HepG2 (cell line): ENCODE measurements around the gene HPRT1. TPM values are rescaled to one million over a fixed set of nuclear protein-coding genes. Genes with fewer than 3 reads are reported as not detected.

Experiments used
- AFF4 ChIP-seq: sonication (generic); formaldehyde crosslinking; IDR thresholded peaks from 2 replicates; pipeline ENCODE4 v1.4.0; 2020; ENCODE audit warnings: missing genetic modification reagents
- ARID4A ChIP-seq: sonication (generic); formaldehyde crosslinking; IDR thresholded peaks from 2 replicates; pipeline ENCODE4 v1.5.0; 2020; ENCODE audit warnings: mild to moderate bottlenecking, missing genetic modification reagents, borderline replicate concordance
- CERS6 ChIP-seq: sonication (generic); formaldehyde crosslinking; IDR thresholded peaks from 2 replicates; pipeline ENCODE4 v1.5.0; 2020; ENCODE audit warnings: missing genetic modification reagents
- CREM ChIP-seq, 2 experiments: sonication (generic) in 1 of 2; formaldehyde crosslinking in 1 of 2; IDR thresholded peaks; 2 replicates each; pipeline versions ENCODE4 v1.4.0 to v1.6.1; 2016 to 2020; ENCODE audit warnings: antibody characterized with exemption in 1 of 2, mild to moderate bottlenecking in 1 of 2, missing genetic modification reagents in 1 of 2
- DBP ChIP-seq: sonication (generic); formaldehyde crosslinking; IDR thresholded peaks from 2 replicates; pipeline ENCODE4 v1.4.0; 2020; ENCODE audit warnings: missing genetic modification reagents; ENCODE audit errors: not compliant biosample characterization
- ELF3 ChIP-seq: IDR thresholded peaks from 2 replicates; pipeline ENCODE4 v1.6.1; 2016; ENCODE audit warnings: missing genetic modification reagents, missing compliant biosample characterization
- IRF1 ChIP-seq: sonication (generic); formaldehyde crosslinking; IDR thresholded peaks from 2 replicates; pipeline ENCODE4 v1.4.0; 2020; ENCODE audit warnings: low read depth, mild to moderate bottlenecking, missing genetic modification reagents
- JUNB ChIP-seq: sonication (generic); formaldehyde crosslinking; IDR thresholded peaks from 2 replicates; pipeline ENCODE4 v1.8.0; 2022; ENCODE audit warnings: missing genetic modification reagents, mild to moderate bottlenecking, borderline replicate concordance
- MEIS1 ChIP-seq: sonication (generic); formaldehyde crosslinking; IDR thresholded peaks from 2 replicates; pipeline ENCODE4 v1.9.0; 2021; ENCODE audit warnings: mild to moderate bottlenecking, missing genetic modification reagents, moderate library complexity, borderline replicate concordance
- MLLT10 ChIP-seq: sonication (generic); formaldehyde crosslinking; IDR thresholded peaks from 2 replicates; pipeline ENCODE4 v1.4.0; 2020; ENCODE audit warnings: missing genetic modification reagents
- RNF2 ChIP-seq: fragments of 450-650 bp; conservative IDR thresholded peaks from 2 replicates; pipeline ENCODE4 v1.6.1; 2016; ENCODE audit warnings: low read depth
- TOPORS ChIP-seq: sonication (generic); formaldehyde crosslinking; IDR thresholded peaks from 2 replicates; pipeline ENCODE4 v1.8.0; 2023; ENCODE audit warnings: mild to moderate bottlenecking, missing genetic modification reagents
- ZFY ChIP-seq: sonication (generic); formaldehyde crosslinking; IDR thresholded peaks from 2 replicates; pipeline ENCODE4 v1.4.0; 2020; ENCODE audit warnings: missing genetic modification reagents
- ZNF547 ChIP-seq: sonication (generic); formaldehyde crosslinking; IDR thresholded peaks from 2 replicates; pipeline ENCODE4 v1.5.1; 2020; ENCODE audit warnings: mild to moderate bottlenecking, missing genetic modification reagents
- ZSCAN5A ChIP-seq: sonication (generic); formaldehyde crosslinking; IDR thresholded peaks from 2 replicates; pipeline ENCODE4 v1.8.0; 2022; ENCODE audit warnings: mild to moderate bottlenecking, missing genetic modification reagents, borderline replicate concordance
- polyA plus RNA-seq, 8 experiments: library from polyadenylated mRNA; depleted of rRNA in 3 of 8; stranded (reverse) in 7 of 8; unstranded in 1 of 8; fragments of >200 nt; fragmentation: Illumina TruSeq in 4 of 8; extraction: Trizol in 4 of 8; gene quantifications; 2 replicates each; pipeline versions ENCODE4 v1.2.1 to v1.2.3, GENCODE V29; 2011 to 2016; ENCODE audit warnings: low read depth in 4 of 8, missing spikeins in 1 of 8, mixed read lengths in 1 of 8; ENCODE audit not compliant: insufficient read depth in 1 of 8
- total RNA-seq, 5 experiments: library from RNA; depleted of rRNA; stranded (reverse); fragments of >200 nt; fragmentation: Illumina TruSeq; extraction: Trizol; gene quantifications; 2 replicates each; pipeline ENCODE4 v1.2.3, GENCODE V29; 2016; ENCODE audit warnings: low read depth in 1 of 5

Gene HPRT1
- total and polyA plus RNA-seq, 2 of the 13 experiments (the other 11 are each of a cell fraction or from before 2014, with no cell fraction given), result 4.6 to 25.2 TPM

- TF ChIP-seq ZFY, result peak; percentile 74
- TF ChIP-seq ZNF547 (CRISPR knock-in tag), result no peak; the same call in 1 of the 2 replicates
- peak; percentile 59; the same call in 1 of the 2 replicates for TF ChIP-seq RNF2
- no peak for TF ChIP-seq MLLT10 (CRISPR knock-in tag)
- TF ChIP-seq ZSCAN5A (CRISPR knock-in tag), result no peak
- no peak for TF ChIP-seq TOPORS (CRISPR knock-in tag)
- TF ChIP-seq MEIS1 (CRISPR knock-in tag), result no peak
- no peak for TF ChIP-seq CERS6 (CRISPR knock-in tag)
- TF ChIP-seq CREM (IDR thresholded peaks at IDR 0.05), result no peak
- TF ChIP-seq CREM (CRISPR knock-in tag; IDR thresholded peaks at IDR 0.05), result no peak
- no peak for TF ChIP-seq IRF1 (CRISPR knock-in tag)
- TF ChIP-seq AFF4 (CRISPR knock-in tag), result no peak
- no peak for TF ChIP-seq DBP (CRISPR knock-in tag)
- no peak for TF ChIP-seq ELF3 (CRISPR knock-in tag)
- TF ChIP-seq JUNB (CRISPR knock-in tag), result no peak
- TF ChIP-seq ARID4A, result peak; percentile 45; the same call in 1 of the 2 replicates
Observed at GRCh38 chrX:134460005-134460861, at the start of gene HPRT1 (continued).
